ENCODE measurements around the gene USH2A. TPM values are rescaled to one million over a fixed set of nuclear protein-coding genes. Genes with fewer than 3 reads are reported as not detected.

The USH2A gene
- total RNA-seq, 2 donors from 2014 or later = 0.62 to 3.1 TPM

GRCh38 chr1:215905493-215906115, 517.6 kb downstream of the USH2A start:
- Histone ChIP-seq H3K4me1 (ENCODE audit: control insufficient read depth, insufficient read depth, low read length) (no peaks in the 10 kb centered on the region), H3K9me3 (ENCODE audit: control insufficient read depth, low read length) (no peaks in the 10 kb centered on the region), H3K27ac (ENCODE audit: low read depth, low read length) (no peak overlapping the region), H3K4me3 (ENCODE audit: low read length) (no peak overlapping the region), H3K36me3 (ENCODE audit: control insufficient read depth, insufficient read depth, low read length) (no peaks in the 10 kb centered on the region), H3K27me3 (ENCODE audit: control insufficient read depth, insufficient read depth, low read length, poor library complexity, severe bottlenecking) (no peaks in the 10 kb centered on the region), H3K9ac (ENCODE audit: extremely low read depth, low read length, poor library complexity, severe bottlenecking) (no peak overlapping the region)
- 91 to 95% methylated on average over 3 to 6 of the region's 6 CpGs for WGBS, 2 experiments (ENCODE audit: insufficient coverage in 1 of 2, insufficient read length in 1 of 2)
- Mint-ChIP-seq H3K9me3 (no peaks in the 10 kb centered on the region), H3K36me3 (ENCODE audit: low read depth) (no peaks in the 10 kb centered on the region), H3K27ac (no peak overlapping the region), H3K27me3 (ENCODE audit: insufficient read depth) (no peaks in the 10 kb centered on the region), H3K4me1 (no peaks in the 10 kb centered on the region), H3K4me3 (no peak overlapping the region)
- no peak for DNase-seq
- no peak for TF ChIP-seq CTCF (conservative IDR thresholded peaks at IDR 0.05)

GRCh38 chr1:215900684-215901083, 522.6 kb downstream of the USH2A start:
- no peaks in the 10 kb centered on the region for H3K4me1 Mint-ChIP-seq
- no peak overlapping the region for H3K27ac Mint-ChIP-seq
- no peaks in the 10 kb centered on the region for H3K36me3 Mint-ChIP-seq (ENCODE audit: low read depth)
- 86 to 89% methylated on average over 6 of the region's 6 CpGs for WGBS, 2 experiments (ENCODE audit: insufficient coverage in 1 of 2, insufficient read length in 1 of 2)
- Histone ChIP-seq H3K9me3 (ENCODE audit: control insufficient read depth, low read length) (no peaks in the 10 kb centered on the region), H3K27me3 (ENCODE audit: control insufficient read depth, insufficient read depth, low read length, poor library complexity, severe bottlenecking) (no peaks in the 10 kb centered on the region), H3K36me3 (ENCODE audit: control insufficient read depth, insufficient read depth, low read length) (no peaks in the 10 kb centered on the region), H3K9ac (ENCODE audit: extremely low read depth, low read length, poor library complexity, severe bottlenecking) (no peak overlapping the region), H3K4me1 (ENCODE audit: control insufficient read depth, insufficient read depth, low read length) (no peaks in the 10 kb centered on the region), H3K27ac (ENCODE audit: low read depth, low read length) (no peak overlapping the region), H3K4me3 (ENCODE audit: low read length) (no peak overlapping the region)
- no peaks in the 10 kb centered on the region for H3K27me3 Mint-ChIP-seq (ENCODE audit: insufficient read depth)
- TF ChIP-seq CTCF (conservative IDR thresholded peaks at IDR 0.05) = no peak
- no peak for DNase-seq
- H3K9me3 Mint-ChIP-seq = no peaks in the 10 kb centered on the region
- no peak overlapping the region for H3K4me3 Mint-ChIP-seq

DNA sequence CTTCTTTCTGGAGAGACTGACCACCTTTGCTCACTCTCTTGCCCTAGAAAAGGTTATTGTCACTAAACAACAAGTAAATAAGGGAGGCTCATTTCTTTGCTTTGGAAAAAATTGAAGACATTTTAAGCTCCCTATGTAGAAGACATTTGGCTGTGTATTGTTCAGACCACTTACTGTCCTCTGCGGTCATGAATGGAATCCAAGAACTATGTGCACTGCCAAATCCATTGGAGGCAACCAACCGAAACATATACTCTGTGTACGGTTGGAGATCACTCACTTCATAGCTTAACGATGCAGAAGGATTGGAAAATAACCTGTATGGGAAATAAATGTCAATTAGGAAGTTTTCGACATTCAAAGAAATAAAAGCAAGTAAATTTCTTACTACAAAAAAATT, 523.3 kb downstream of the USH2A start:
- no peak overlapping the region for H3K9ac ChIP-seq (ENCODE audit: extremely low read depth, low read length, poor library complexity, severe bottlenecking)
- H3K4me3 ChIP-seq (ENCODE audit: low read length) = no peak overlapping the region
- H3K4me1 Mint-ChIP-seq = no peaks in the 10 kb centered on the region
- H3K4me1 ChIP-seq (ENCODE audit: control insufficient read depth, insufficient read depth, low read length) = no peaks in the 10 kb centered on the region
- H3K36me3 Mint-ChIP-seq (ENCODE audit: low read depth) = no peaks in the 10 kb centered on the region
- 88 to 98% methylated on average over 3 to 4 of the region's 5 CpGs for WGBS, 2 experiments (ENCODE audit: insufficient coverage in 1 of 2, insufficient read length in 1 of 2)
- H3K27ac ChIP-seq (ENCODE audit: low read depth, low read length) = no peak overlapping the region
- no peaks in the 10 kb centered on the region for H3K9me3 Mint-ChIP-seq
- H3K27me3 Mint-ChIP-seq (ENCODE audit: insufficient read depth) = no peaks in the 10 kb centered on the region
- DNase-seq = no peak
- H3K4me3 Mint-ChIP-seq = no peak overlapping the region
- no peak for TF ChIP-seq CTCF (conservative IDR thresholded peaks at IDR 0.05)
- no peaks in the 10 kb centered on the region for H3K36me3 ChIP-seq (ENCODE audit: control insufficient read depth, insufficient read depth, low read length)
- H3K27me3 ChIP-seq (ENCODE audit: control insufficient read depth, insufficient read depth, low read length, poor library complexity, severe bottlenecking) = no peaks in the 10 kb centered on the region
- no peaks in the 10 kb centered on the region for H3K9me3 ChIP-seq (ENCODE audit: control insufficient read depth, low read length)
- H3K27ac Mint-ChIP-seq = no peak overlapping the region

Data from endodermal cell (in vitro differentiated cells).